ENCODE measurements around the gene ILKAP.

ILKAP gene

GRCh38 chr2:238137885-238138284, 65.6 kb downstream of the ILKAP start:
- H3K9ac ChIP-seq (ENCODE audit: low read depth, low read length) = no peak overlapping the region

GRCh38 chr2:238136820-238137537, 66.5 kb downstream of the ILKAP start:
- no peaks in the 10 kb centered on the region for H3K27me3 ChIP-seq (ENCODE audit: insufficient read depth, low read length)
- H3K4me1 ChIP-seq (ENCODE audit: insufficient read depth, low read length) = no peaks in the 10 kb centered on the region
- no peaks in the 10 kb centered on the region for H3K9me3 ChIP-seq (ENCODE audit: insufficient read depth, low read depth, low read length)
- no peaks in the 10 kb centered on the region for H3K36me3 ChIP-seq (ENCODE audit: insufficient read depth, low read length)
- no peak overlapping the region for H3K4me3 ChIP-seq (ENCODE audit: low read length)
- no peak overlapping the region for H3K9ac ChIP-seq (ENCODE audit: low read depth, low read length)
- WGBS = 92% methylated on average over 14 of the region's 14 CpGs
- H3K27ac ChIP-seq (ENCODE audit: low read depth, low read length) = no peak overlapping the region

More at GRCh38 chr2:238137885-238138284, 65.6 kb downstream of the ILKAP start:
- Histone ChIP-seq H3K36me3 (ENCODE audit: insufficient read depth, low read length) (no peaks in the 10 kb centered on the region), H3K4me3 (ENCODE audit: low read length) (no peak overlapping the region), H3K27me3 (ENCODE audit: insufficient read depth, low read length) (no peaks in the 10 kb centered on the region), H3K4me1 (ENCODE audit: insufficient read depth, low read length) (no peaks in the 10 kb centered on the region), H3K27ac (ENCODE audit: low read depth, low read length) (no peak overlapping the region), H3K9me3 (ENCODE audit: insufficient read depth, low read depth, low read length) (no peaks in the 10 kb centered on the region)
- WGBS = 94% methylated on average over 13 of the region's 13 CpGs

GRCh38 chr2:238135601-238136150, 67.8 kb downstream of the ILKAP start:
- no peak overlapping the region for H3K9ac ChIP-seq (ENCODE audit: low read depth, low read length)
- no peaks in the 10 kb centered on the region for H3K27me3 ChIP-seq (ENCODE audit: insufficient read depth, low read length)
- H3K9me3 ChIP-seq (ENCODE audit: insufficient read depth, low read depth, low read length) = no peaks in the 10 kb centered on the region
- no peaks in the 10 kb centered on the region for H3K36me3 ChIP-seq (ENCODE audit: insufficient read depth, low read length)
- no peak overlapping the region for H3K4me3 ChIP-seq (ENCODE audit: low read length)
- H3K27ac ChIP-seq (ENCODE audit: low read depth, low read length) = no peak overlapping the region
- 90% methylated on average over 15 of the region's 15 CpGs for WGBS
- no peaks in the 10 kb centered on the region for H3K4me1 ChIP-seq (ENCODE audit: insufficient read depth, low read length)

- no peak overlapping the region for H3K27ac ChIP-seq (ENCODE audit: low read depth, low read length)
- H3K9me3 ChIP-seq (ENCODE audit: insufficient read depth, low read depth, low read length) = no peaks in the 10 kb centered on the region
- no peaks in the 10 kb centered on the region for H3K36me3 ChIP-seq (ENCODE audit: insufficient read depth, low read length)
- H3K9ac ChIP-seq (ENCODE audit: low read depth, low read length) = no peak overlapping the region
- H3K4me3 ChIP-seq (ENCODE audit: low read length) = no peak overlapping the region
- H3K4me1 ChIP-seq (ENCODE audit: insufficient read depth, low read length) = no peaks in the 10 kb centered on the region
- 92% methylated on average over 11 of the region's 11 CpGs for WGBS
- no peaks in the 10 kb centered on the region for H3K27me3 ChIP-seq (ENCODE audit: insufficient read depth, low read length)
Observed at GRCh38 chr2:238134393-238134785, 69.1 kb downstream of the ILKAP start.

- Histone ChIP-seq H3K27ac (ENCODE audit: low read depth, low read length) (no peak overlapping the region), H3K27me3 (ENCODE audit: insufficient read depth, low read length) (no peaks in the 10 kb centered on the region), H3K9me3 (ENCODE audit: insufficient read depth, low read depth, low read length) (no peaks in the 10 kb centered on the region), H3K4me1 (ENCODE audit: insufficient read depth, low read length) (no peaks in the 10 kb centered on the region), H3K4me3 (ENCODE audit: low read length) (no peak overlapping the region), H3K9ac (ENCODE audit: low read depth, low read length) (no peak overlapping the region), H3K36me3 (ENCODE audit: insufficient read depth, low read length) (no peaks in the 10 kb centered on the region)
- WGBS = 86% methylated on average over 14 of the region's 14 CpGs
Observed at GRCh38 chr2:238133499-238134392, 69.7 kb downstream of the ILKAP start.

- H3K4me1 ChIP-seq (ENCODE audit: insufficient read depth, low read length) = no peaks in the 10 kb centered on the region
- no peaks in the 10 kb centered on the region for H3K27me3 ChIP-seq (ENCODE audit: insufficient read depth, low read length)
- H3K27ac ChIP-seq (ENCODE audit: low read depth, low read length) = no peak overlapping the region
- no peaks in the 10 kb centered on the region for H3K9me3 ChIP-seq (ENCODE audit: insufficient read depth, low read depth, low read length)
- no peak overlapping the region for H3K9ac ChIP-seq (ENCODE audit: low read depth, low read length)
- no peak overlapping the region for H3K4me3 ChIP-seq (ENCODE audit: low read length)
- H3K36me3 ChIP-seq (ENCODE audit: insufficient read depth, low read length) = no peaks in the 10 kb centered on the region
- WGBS = 91% methylated on average over 23 of the region's 23 CpGs
Observed at GRCh38 chr2:238132463-238133450, 70.7 kb downstream of the ILKAP start.

- no peak overlapping the region for H3K9ac ChIP-seq (ENCODE audit: low read depth, low read length)
- no peak overlapping the region for H3K27ac ChIP-seq (ENCODE audit: low read depth, low read length)
- no peaks in the 10 kb centered on the region for H3K4me1 ChIP-seq (ENCODE audit: insufficient read depth, low read length)
- H3K36me3 ChIP-seq (ENCODE audit: insufficient read depth, low read length) = no peaks in the 10 kb centered on the region
- H3K4me3 ChIP-seq (ENCODE audit: low read length) = no peak overlapping the region
- 94% methylated on average over 14 of the region's 14 CpGs for WGBS
- no peaks in the 10 kb centered on the region for H3K9me3 ChIP-seq (ENCODE audit: insufficient read depth, low read depth, low read length)
- no peaks in the 10 kb centered on the region for H3K27me3 ChIP-seq (ENCODE audit: insufficient read depth, low read length)
Observed at GRCh38 chr2:238131761-238132462, 71.6 kb downstream of the ILKAP start.

- no peaks in the 10 kb centered on the region for H3K27me3 ChIP-seq (ENCODE audit: insufficient read depth, low read length)
- H3K27ac ChIP-seq (ENCODE audit: low read depth, low read length) = no peak overlapping the region
- H3K4me1 ChIP-seq (ENCODE audit: insufficient read depth, low read length) = no peaks in the 10 kb centered on the region
- WGBS = 93% methylated on average over 68 of the region's 68 CpGs
- no peaks in the 10 kb centered on the region for H3K9me3 ChIP-seq (ENCODE audit: insufficient read depth, low read depth, low read length)
- H3K4me3 ChIP-seq (ENCODE audit: low read length) = no peak overlapping the region
- no peak overlapping the region for H3K9ac ChIP-seq (ENCODE audit: low read depth, low read length)
- H3K36me3 ChIP-seq (ENCODE audit: insufficient read depth, low read length) = no peaks in the 10 kb centered on the region
Observed at GRCh38 chr2:238130696-238131628, 72.5 kb downstream of the ILKAP start.

- Histone ChIP-seq H3K27me3 (ENCODE audit: insufficient read depth, low read length) (no peaks in the 10 kb centered on the region), H3K9ac (ENCODE audit: low read depth, low read length) (no peak overlapping the region), H3K27ac (ENCODE audit: low read depth, low read length) (no peak overlapping the region), H3K4me1 (ENCODE audit: insufficient read depth, low read length) (no peaks in the 10 kb centered on the region), H3K36me3 (ENCODE audit: insufficient read depth, low read length) (no peaks in the 10 kb centered on the region), H3K9me3 (ENCODE audit: insufficient read depth, low read depth, low read length) (no peaks in the 10 kb centered on the region), H3K4me3 (ENCODE audit: low read length) (no peak overlapping the region)
- WGBS = 92% methylated on average over 28 of the region's 28 CpGs
Observed at GRCh38 chr2:238130111-238130695, 73.3 kb downstream of the ILKAP start.
